ENCODE data around the gene ANK3. TPM values are rescaled to one million over a fixed set of nuclear protein-coding genes. Genes with fewer than 3 reads are reported as not detected.

The ANK3 gene
- total and polyA plus RNA-seq, 2 donors (not counting 3 experiments of a cell fraction or from before 2014, with no cell fraction given), result 0.88 to 8.5 TPM

GRCh38 chr10:60130130-60130579 is 259.5 kb downstream of the ANK3 start:
- ChIA-PET POLR2A (no interaction called here), CTCF (interaction anchor here (1.0 to 2.5 kb wide), 3 partner anchors 15 to 249 kb away, joined by 3 to 7 read pairs (median 6); no protein-coding TSS in a partner anchor)
- Histone ChIP-seq H3K9ac (replicated peaks; ENCODE audit: extremely low read depth, insufficient read depth, low read length) (no peak overlapping the region), H2AFZ (ENCODE audit: low read depth, low read length) (no peak overlapping the region), H4K20me1 (replicated peaks; ENCODE audit: control insufficient read depth, extremely low read depth, insufficient read depth, low read length) (no peaks in the 10 kb centered on the region), H3K4me1 (ENCODE audit: control insufficient read depth, extremely low read depth, insufficient read depth, low read length) (no peaks in the 10 kb centered on the region), H3K4me3 (replicated peaks in 1 of 3; ENCODE audit: insufficient read depth in 1 of 3, low read depth in 1 of 3, low read length in 3 of 3) (no peak overlapping the region), H3K36me3 (ENCODE audit: control insufficient read depth in 2 of 2, extremely low read depth in 1 of 2, insufficient read depth in 2 of 2, low read length in 2 of 2) (no peaks in the 10 kb centered on the region), H3K27me3 (ENCODE audit: control insufficient read depth in 2 of 2, insufficient read depth in 2 of 2, low read length in 2 of 2) (no peaks in the 10 kb centered on the region), H3K27ac (ENCODE audit: insufficient read depth, low read depth, low read length) (no peak overlapping the region), H3K4me2 (ENCODE audit: insufficient read depth, low read length) (no peak overlapping the region), H3K79me2 (ENCODE audit: control insufficient read depth, insufficient read depth, low read length) (no peaks in the 10 kb centered on the region), H3K9me3 (replicated peaks; ENCODE audit: control insufficient read depth, insufficient read depth, low read length) (no peaks in the 10 kb centered on the region), H3K9me1 (replicated peaks; ENCODE audit: control insufficient read depth, extremely low read depth, insufficient read depth, low read length) (no peaks in the 10 kb centered on the region)
- intact Hi-C loops (cut with micrococcal nuclease) (no loop called here), dilution Hi-C loops (cut with MboI; ENCODE audit: extremely low pct_ligation_motif_present, low sequenced_read_pairs) (no loop called here)
- TF ChIP-seq POLR2AphosphoS5 (IDR thresholded peaks at IDR 0.05; ENCODE audit: insufficient read depth, low read depth, low read length) (no peak), FOS (IDR thresholded peaks at IDR 0.05; ENCODE audit: borderline replicate concordance, insufficient read depth, low read length) (no peak), POLR2A (IDR thresholded peaks at IDR 0.05; ENCODE audit: low read depth, low read length) (no peak), EZH2 (IDR thresholded peaks at IDR 0.05; ENCODE audit: borderline replicate concordance, low read depth, low read length, severe bottlenecking) (no peak), GATA2 (IDR thresholded peaks at IDR 0.05; ENCODE audit: insufficient read depth, insufficient read length, low read depth, low read length) (no peak), JUN (IDR thresholded peaks at IDR 0.05; ENCODE audit: borderline replicate concordance, insufficient read depth, insufficient read length, low read depth) (no peak), MYC (IDR thresholded peaks at IDR 0.05; ENCODE audit: low read depth, low read length) (no peak)
- TF ChIP-seq, protein P1, sequence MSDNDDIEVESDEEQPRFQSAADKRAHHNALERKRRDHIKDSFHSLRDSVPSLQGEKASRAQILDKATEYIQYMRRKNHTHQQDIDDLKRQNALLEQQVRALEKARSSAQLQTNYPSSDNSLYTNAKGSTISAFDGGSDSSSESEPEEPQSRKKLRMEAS (IDR thresholded peaks at IDR 0.05; ENCODE audit: insufficient read depth, insufficient read length), result no peak
- TF ChIP-seq, protein P2, sequence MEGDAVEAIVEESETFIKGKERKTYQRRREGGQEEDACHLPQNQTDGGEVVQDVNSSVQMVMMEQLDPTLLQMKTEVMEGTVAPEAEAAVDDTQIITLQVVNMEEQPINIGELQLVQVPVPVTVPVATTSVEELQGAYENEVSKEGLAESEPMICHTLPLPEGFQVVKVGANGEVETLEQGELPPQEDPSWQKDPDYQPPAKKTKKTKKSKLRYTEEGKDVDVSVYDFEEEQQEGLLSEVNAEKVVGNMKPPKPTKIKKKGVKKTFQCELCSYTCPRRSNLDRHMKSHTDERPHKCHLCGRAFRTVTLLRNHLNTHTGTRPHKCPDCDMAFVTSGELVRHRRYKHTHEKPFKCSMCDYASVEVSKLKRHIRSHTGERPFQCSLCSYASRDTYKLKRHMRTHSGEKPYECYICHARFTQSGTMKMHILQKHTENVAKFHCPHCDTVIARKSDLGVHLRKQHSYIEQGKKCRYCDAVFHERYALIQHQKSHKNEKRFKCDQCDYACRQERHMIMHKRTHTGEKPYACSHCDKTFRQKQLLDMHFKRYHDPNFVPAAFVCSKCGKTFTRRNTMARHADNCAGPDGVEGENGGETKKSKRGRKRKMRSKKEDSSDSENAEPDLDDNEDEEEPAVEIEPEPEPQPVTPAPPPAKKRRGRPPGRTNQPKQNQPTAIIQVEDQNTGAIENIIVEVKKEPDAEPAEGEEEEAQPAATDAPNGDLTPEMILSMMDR (IDR thresholded peaks at IDR 0.05; ENCODE audit: extremely low read depth in 1 of 2, insufficient read depth in 1 of 2, low read depth in 1 of 2, low read length in 2 of 2), result no peak
- no peak for FAIRE-seq
- BruUV-seq (replicated peaks), result no TSS peak
- DNase-seq (ENCODE audit: low read depth, low spot score), result no peak
